ENCODE data around the gene GPR137. TPM values are rescaled to one million over a fixed set of nuclear protein-coding genes. Genes with fewer than 3 reads are reported as not detected.

GPR137 gene
- polyA plus RNA-seq, 1 donor from 2014 or later = 34.1 TPM

- Histone ChIP-seq H3K79me2 (replicated peaks; ENCODE audit: insufficient read depth, low read length) (peaks cover 10% of the 10 kb centered on the region), H3K9me3 (ENCODE audit: low read length) (no peaks in the 10 kb centered on the region), H2AFZ (ENCODE audit: low read depth, low read length) (no peak overlapping the region), H3K27me3 (ENCODE audit: insufficient read depth, low read depth, low read length) (peaks cover 31% of the 10 kb centered on the region), H3F3A (ENCODE audit: insufficient read depth, low read length, poor library complexity, severe bottlenecking) (no peaks in the 10 kb centered on the region), H3K4me3 (ENCODE audit: low read length) (peak overlapping the region; percentile 85), H3K9ac (ENCODE audit: low read length) (peak overlapping the region; percentile 75), H3K4me2 (ENCODE audit: low read length) (peak overlapping the region; percentile 33), H3K36me3 (ENCODE audit: insufficient read depth, low read length) (no peaks in the 10 kb centered on the region), H3K27ac (ENCODE audit: low read length) (no peak overlapping the region), H4K20me1 (ENCODE audit: insufficient read depth) (peaks cover 6% of the 10 kb centered on the region), H3K9me2 (ENCODE audit: insufficient read depth, low read length) (no peaks in the 10 kb centered on the region)
- TF ChIP-seq CTCF (IDR thresholded peaks at IDR 0.05; ENCODE audit: poor library complexity, severe bottlenecking) (no peak), REST (IDR thresholded peaks at IDR 0.05; ENCODE audit: borderline replicate concordance) (no peak), POLR2AphosphoS5 (IDR thresholded peaks at IDR 0.05) (no peak), EP300 (conservative IDR thresholded peaks at IDR 0.05; ENCODE audit: poor library complexity, severe bottlenecking) (no peak), RAD21 (conservative IDR thresholded peaks at IDR 0.05) (no peak), TAF1 (IDR thresholded peaks at IDR 0.05; ENCODE audit: low read depth) (no peak), EZH2 (IDR thresholded peaks at IDR 0.05; ENCODE audit: borderline replicate concordance, insufficient read depth, low read length, poor library complexity, severe bottlenecking) (no peak), MXI1 (conservative IDR thresholded peaks at IDR 0.05; ENCODE audit: poor library complexity, severe bottlenecking) (no peak), SMC3 (conservative IDR thresholded peaks at IDR 0.05; ENCODE audit: poor library complexity) (no peak)
Measured at GRCh38 chr11:64304032-64304315, 18.3 kb downstream of the GPR137 start.

GRCh38 chr11:64304316-64305072 is 18.8 kb downstream of the GPR137 start:
- Histone ChIP-seq H3K4me3 (ENCODE audit: low read length) (peak overlapping the region; percentile 85), H2AFZ (ENCODE audit: low read depth, low read length) (peak overlapping the region; percentile 15), H3K9me2 (ENCODE audit: insufficient read depth, low read length) (no peaks in the 10 kb centered on the region), H3F3A (ENCODE audit: insufficient read depth, low read length, poor library complexity, severe bottlenecking) (no peaks in the 10 kb centered on the region), H4K20me1 (ENCODE audit: insufficient read depth) (peaks cover 6% of the 10 kb centered on the region), H3K27me3 (ENCODE audit: insufficient read depth, low read depth, low read length) (peaks cover 25% of the 10 kb centered on the region), H3K27ac (ENCODE audit: low read length) (peak overlapping the region; percentile 80), H3K9me3 (ENCODE audit: low read length) (no peaks in the 10 kb centered on the region), H3K9ac (ENCODE audit: low read length) (peak overlapping the region; percentile 75), H3K79me2 (replicated peaks; ENCODE audit: insufficient read depth, low read length) (peaks cover 10% of the 10 kb centered on the region), H3K36me3 (ENCODE audit: insufficient read depth, low read length) (no peaks in the 10 kb centered on the region), H3K4me2 (ENCODE audit: low read length) (peak overlapping the region; percentile 33)
- no peak for TF ChIP-seq EP300 (conservative IDR thresholded peaks at IDR 0.05; ENCODE audit: poor library complexity, severe bottlenecking)
- no peak for TF ChIP-seq POLR2AphosphoS5 (IDR thresholded peaks at IDR 0.05)
- peak; percentile 82 for TF ChIP-seq SMC3 (conservative IDR thresholded peaks at IDR 0.05; ENCODE audit: poor library complexity)
- TF ChIP-seq REST (IDR thresholded peaks at IDR 0.05; ENCODE audit: borderline replicate concordance) = peak; percentile 22
- TF ChIP-seq RAD21 (conservative IDR thresholded peaks at IDR 0.05) = peak; percentile 73
- TF ChIP-seq CTCF (IDR thresholded peaks at IDR 0.05; ENCODE audit: poor library complexity, severe bottlenecking) = peak; percentile 90
- TF ChIP-seq MXI1 (conservative IDR thresholded peaks at IDR 0.05; ENCODE audit: poor library complexity, severe bottlenecking) = peak; percentile 41
- no peak for TF ChIP-seq TAF1 (IDR thresholded peaks at IDR 0.05; ENCODE audit: low read depth)
- TF ChIP-seq EZH2 (IDR thresholded peaks at IDR 0.05; ENCODE audit: borderline replicate concordance, insufficient read depth, low read length, poor library complexity, severe bottlenecking) = no peak

Measured in neural cell (in vitro differentiated cells).